CD4-positive, alpha-beta T cell treated with Interleukin-12 subunit alpha and Interleukin-12 subunit beta, for 1 hour (primary cell): ENCODE results near the gene LAMC3.

Source experiments
- DNase-seq: peaks from one replicate; pipeline ENCODE4 v3.0.0-alpha.2; 2020

The LAMC3 gene

DNA sequence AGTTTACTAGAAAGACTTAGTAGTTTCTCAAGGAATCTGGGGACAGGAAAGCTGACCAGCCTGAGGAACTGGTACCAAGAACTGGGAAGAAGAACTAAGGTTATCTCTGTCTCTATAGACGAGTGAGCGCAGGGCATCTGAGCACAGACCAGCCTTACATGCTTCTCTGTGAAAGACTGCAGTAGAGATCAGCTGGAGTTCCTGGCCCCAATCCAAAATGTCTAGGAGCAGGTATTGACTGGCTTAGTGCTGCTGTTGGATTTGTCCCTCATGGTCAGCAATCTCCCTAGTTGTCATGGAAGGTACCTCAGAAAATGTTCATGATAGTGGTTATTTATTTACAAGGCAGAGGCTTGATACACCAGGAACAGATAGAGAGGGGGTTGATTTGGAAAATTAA is 129.7 kb downstream of the LAMC3 start:
- DNase-seq: no peak

DNA sequence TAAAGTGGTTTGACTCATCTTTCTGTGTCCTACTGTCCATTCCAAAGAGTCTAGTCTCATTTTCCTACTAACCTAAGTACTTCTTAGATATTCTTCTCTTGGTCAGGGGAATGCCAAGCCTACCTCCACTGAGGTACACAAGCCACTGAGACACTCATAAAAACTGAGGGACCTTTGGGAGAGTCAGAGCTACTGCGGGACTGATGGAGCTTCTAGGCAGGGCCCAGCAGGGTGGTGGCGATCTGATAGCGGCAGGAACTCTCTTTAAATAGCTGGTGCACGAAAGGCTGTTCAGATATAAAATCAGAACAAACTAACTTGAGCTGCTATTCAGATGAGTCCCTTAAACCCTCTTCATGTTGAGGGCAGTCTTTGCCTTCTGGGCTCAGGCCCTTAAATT is 131.1 kb downstream of the LAMC3 start:
- no peak for DNase-seq

DNA sequence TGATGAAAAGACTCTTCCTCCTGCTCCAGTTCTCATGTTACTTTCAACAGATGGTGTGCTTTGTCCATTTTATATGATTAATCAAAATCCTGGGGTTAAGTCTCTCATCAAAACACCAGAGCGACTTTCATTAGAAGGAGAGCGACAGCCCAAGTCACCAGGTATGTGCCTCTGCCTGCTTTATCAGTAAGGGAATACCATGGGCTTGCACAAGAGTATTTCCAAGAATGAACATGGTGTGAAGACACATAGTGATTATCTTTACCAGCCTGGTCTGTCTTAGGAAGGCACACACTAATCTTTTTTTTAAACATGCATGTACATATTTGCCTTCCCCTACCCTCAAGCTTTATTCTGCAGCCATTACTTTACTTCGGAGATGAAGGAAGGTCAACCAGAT is 131.6 kb downstream of the LAMC3 start:
- no peak for DNase-seq

DNA sequence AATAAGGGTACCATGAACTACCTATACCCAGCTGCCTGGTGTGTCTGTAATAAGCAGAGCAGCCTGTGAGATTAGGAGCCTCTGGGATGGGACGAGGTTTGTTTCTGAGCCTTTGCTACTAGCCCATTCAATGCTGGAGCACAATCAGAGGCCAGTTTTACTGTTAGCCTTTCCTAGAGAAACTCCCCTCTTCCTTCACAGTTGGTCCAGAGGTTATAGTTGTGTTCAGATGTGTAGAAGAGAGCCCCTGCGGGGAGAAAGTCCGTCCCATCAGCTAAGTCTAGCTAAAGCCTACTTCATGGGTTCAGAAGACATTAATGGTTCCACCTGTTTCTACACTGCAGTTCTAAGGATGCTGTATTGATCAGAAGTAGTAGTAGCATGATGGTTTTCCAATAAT is 133.2 kb downstream of the LAMC3 start:
- no peak for DNase-seq
